RCC 7860 (cell line): ENCODE data around the gene SEMA5B.

Experiments used
- DNase-seq: peaks from one replicate; pipeline ENCODE4 v3.0.0-alpha.2; 2015; ENCODE audit warnings: low spot score
- FAIRE-seq: peaks from 2 replicates; lab custom pipeline; 2012; peaks lifted over from hg19 to GRCh38; lab: Jason Lieb, UNC

Gene SEMA5B

DNA sequence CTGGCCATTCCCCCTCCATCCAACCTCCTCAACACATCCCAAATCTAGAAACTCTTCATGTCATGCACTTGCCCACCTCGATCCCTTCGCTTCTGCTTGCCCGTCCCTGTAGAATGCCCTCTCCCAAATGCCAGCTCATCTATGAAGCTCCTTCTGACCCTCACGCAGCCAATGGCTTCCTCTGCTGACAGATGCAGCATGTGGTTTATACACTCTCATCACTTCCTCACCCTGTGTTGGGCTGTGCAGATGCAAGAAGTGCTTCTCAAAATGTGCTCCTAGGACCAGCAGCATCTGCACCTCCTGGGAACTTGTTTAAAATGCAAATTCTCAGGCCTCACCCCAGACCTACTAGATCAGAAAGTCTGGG lies 51.7 kb downstream of the SEMA5B start:
- FAIRE-seq (no peak), DNase-seq (peak; percentile 38)

DNA sequence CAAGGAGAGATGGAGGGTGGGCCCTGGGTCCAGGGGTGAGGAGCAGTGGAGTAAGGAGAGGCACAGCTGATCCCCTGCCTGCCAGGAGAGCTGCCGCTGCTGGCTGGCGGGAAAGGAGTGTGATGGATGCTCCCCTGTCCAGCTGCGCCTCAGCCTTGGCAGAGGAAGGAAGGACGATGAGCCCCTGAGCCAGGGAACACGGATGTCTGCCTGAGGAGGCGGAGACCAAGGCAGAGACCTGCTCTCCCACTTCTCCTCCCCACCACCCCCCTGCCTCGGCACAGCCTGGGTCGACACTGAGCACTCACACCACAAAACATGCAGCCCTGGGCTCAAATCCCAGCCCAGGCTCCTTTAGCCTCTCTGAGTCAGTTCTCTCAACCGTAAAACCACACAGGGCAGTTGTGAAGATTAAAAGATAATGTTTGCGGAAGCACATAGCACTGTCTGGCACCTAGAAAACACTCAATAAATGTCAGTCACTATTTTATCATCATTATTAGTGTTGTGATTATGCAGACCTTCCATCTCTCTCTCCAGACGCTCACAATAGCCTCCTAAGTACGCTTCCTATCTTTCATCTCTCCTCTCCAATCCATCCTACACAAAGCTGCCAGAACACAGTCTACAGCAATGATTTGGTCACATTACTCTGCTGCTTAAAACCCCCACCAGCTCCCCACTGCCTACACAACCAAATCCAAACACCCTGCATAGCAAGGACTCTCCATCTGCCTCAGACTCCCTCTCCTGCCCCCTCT lies 52.2 kb downstream of the SEMA5B start:
- peak; percentile 97 for FAIRE-seq
- DNase-seq, result peak; percentile 84

DNA sequence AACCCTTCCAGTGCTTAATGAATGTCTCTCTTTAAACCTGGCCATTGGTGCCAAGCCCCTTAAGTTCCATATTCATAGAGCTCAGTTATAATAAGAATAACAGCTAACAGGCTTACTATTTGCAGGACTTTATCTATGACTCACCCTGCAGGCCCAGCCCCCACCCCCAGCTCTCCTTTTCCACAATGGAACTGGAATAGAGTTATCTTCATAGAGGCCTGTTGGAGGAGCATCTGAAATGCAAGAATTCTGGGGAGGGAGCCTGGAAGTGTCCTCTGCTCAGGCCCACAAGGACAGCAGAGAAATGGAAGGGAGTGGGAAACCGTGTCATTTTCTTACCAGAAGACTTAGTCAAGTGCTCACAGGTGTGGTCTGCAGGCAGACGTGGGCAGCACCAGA lies 52.8 kb downstream of the SEMA5B start:
- peak; percentile 69 for FAIRE-seq
- no peak for DNase-seq

DNA sequence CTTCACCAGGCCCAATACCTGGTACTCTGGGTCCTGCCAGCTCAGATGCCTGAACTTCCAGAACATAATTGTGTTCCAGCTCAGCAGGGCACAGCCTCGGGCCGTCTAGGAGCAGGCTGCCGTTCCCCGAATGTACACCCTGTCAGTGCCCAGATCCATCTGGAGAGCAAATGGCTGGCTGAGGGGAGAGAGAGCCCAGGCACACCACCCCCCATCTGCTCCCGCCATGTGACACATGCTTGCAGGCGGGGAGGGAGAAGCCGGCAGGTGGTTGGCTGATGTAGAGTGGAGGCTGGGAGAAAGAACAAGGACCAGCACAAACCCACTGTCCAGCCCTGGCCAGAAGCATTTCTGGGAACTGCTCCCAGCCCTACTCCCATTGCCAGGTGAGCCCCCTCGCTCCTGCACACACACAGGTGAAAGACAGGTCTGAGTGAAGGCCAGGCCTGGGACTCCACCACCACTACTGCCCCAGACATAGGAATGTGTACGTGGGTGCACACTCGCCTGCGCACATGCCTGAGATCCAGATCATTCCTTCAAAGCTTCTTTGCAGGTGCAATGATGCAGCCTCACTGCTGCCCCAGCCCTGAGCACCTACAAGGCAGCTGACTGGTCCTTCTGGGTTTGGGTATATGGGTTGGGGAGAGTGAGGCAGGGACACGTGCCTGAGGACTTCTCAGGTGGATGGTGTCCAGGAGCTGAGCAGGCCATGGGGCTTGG lies 53.5 kb downstream of the SEMA5B start:
- no peak for FAIRE-seq
- no peak for DNase-seq

DNA sequence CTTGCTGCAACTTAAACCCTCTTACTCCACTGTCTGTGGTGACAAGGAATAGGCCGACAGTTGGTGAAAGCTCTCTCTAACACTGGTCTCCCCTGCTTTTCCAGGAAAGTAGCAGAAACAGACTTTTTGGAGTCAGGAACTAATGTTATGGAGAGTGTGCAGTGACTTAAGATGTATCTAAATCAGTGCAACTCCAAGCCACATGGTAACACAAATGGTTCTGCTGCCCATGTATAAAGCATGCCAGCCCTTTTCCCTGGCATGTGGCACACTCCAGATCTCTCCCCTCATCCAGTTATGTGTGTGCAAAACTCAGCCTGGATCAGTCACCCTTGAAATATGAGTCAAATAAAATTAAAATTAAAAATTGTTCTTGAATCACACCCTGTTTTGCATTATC lies 55.4 kb downstream of the SEMA5B start:
- no peak for DNase-seq
- no peak for FAIRE-seq

DNA sequence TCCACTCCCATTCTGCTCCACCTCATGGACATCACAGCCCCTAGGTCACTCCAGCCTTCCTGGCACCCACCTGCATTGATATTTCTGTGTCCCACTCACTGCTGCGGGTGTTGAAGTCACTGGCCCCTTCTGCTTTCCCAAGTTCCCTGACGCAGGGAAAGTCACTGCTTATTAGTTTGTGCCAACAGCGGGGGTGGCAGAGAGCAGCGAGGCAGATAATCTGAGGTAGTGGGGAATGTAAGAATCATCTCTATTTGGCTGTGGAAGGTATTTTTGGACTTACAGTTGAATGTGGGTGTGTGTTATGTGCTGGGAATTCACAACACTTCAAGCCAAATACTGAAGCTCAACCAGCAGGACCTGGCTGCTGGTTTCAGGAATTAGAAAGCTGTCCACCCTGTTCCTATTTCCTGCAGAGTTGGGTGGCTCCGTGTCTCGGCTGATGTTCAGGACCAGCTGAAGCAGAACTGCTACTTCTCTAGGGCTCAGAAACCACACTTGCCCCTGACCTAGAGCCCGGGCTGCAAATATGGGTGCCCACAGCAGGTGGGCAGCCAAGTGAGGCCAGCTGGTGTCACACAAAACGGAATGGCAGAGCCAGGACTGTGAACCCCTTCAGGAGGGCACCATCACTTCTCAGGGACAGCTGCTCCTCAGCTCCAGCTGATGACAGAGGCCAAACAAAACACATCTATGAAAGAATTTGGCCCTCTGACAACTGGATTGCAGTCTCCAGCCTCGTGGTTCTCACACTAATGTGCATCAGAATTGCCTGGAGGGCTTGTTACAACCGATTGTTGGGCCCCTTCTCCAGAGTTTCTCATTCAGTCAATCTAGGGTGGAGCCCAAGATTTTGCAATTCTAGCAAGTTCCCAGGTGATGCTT lies 57.7 kb downstream of the SEMA5B start:
- FAIRE-seq, result peak; percentile 92
- peak; percentile 69 for DNase-seq

DNA sequence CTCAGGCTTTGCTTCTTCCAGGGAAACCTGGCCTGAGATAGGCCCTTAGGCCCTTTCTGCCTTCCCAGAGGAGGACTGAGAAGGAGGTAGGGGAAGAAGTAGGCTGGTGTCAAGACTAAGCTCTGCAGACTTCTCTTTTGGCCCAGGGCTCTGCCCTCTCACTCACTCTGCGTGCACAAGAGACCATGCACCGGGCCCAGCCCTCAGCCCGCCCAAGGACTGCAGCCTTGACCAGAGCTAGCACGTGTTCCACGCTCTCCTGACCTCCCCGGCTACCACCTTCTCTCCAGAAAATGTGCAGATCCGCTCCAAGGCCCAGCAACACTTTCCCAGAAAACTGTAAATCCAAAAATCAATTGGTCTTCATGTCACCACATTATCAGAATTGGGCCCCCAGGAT lies 59.8 kb downstream of the SEMA5B start:
- FAIRE-seq (no peak), DNase-seq (no peak)

DNA sequence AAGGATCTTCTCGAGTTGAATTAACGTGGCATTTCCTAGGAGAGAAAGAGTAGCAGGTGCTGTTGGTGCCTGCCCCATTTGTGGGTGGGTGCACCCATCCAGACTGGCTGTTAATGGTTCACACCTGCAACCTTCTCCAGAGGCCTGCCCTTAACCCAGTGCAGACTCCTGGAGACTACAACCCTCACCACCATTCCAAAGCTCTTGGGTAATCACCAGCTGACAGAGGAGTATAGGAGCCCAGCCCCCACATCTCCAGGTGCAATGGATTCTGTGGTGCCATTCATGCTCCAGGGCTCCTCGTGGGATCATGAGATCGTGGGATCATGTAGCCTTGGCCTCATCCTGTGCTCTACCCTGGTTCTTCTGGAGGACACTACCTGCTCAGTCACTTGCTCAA lies 60.2 kb downstream of the SEMA5B start:
- DNase-seq, result no peak
- no peak for FAIRE-seq

DNA sequence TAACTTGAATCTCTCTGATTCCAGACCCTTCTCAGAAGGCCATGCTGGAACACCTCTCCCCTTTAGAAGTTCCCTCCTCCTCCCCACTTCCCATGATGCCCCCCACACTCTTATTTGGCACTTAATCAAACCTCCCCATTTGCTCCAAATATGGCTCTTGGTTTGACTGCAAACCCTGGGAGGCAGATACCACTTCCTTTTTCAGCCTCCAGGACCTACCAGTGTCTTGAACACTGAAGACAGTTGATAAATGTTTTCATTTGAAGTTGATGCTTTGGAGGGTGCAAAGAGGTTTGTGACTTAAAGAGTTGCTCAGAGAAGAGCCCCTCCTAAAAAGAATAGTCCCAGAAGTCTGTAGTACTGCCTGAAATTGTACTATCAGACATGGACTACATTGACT lies 61.5 kb downstream of the SEMA5B start:
- DNase-seq (no peak), FAIRE-seq (no peak)

DNA sequence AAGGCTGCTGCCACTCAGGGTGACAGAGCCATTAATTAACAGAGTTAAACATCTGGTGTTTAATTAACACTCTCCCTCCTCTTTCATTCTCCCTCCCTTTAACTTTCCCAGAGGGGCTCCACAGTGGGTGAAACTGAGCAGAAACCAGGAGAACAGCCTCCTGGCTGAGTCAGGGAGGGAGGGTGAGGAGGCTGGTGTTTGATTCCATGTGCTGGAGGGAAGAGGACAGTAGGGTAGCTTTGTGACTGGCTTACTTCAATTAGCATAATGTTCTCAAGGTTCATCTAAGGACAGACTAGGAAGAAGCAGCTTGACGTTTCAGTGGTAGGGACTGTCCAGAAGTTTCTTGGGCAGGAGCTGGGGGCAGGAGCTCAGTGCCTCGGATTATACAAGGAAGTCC lies 62.8 kb downstream of the SEMA5B start:
- FAIRE-seq (no peak), DNase-seq (no peak)

DNA sequence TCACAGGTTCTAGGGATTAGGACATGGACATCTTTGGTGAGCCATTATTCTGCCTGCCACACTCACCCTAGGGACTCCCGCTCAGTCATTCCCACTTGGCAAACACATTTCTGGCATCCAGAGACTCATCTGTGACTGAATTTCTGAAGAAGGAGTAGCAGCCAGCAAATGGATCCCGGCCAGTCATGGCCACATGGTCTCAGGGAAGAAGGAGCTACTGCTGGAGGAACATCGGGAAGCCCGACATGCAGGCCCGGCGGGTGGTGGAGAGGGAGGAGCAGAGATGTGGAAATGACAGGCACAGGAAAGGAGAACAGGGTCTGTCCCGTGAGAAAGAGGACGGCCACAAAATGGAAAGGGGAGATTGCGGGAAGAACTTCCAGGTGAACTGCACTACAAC lies 65.4 kb downstream of the SEMA5B start:
- DNase-seq (no peak), FAIRE-seq (no peak)

DNA sequence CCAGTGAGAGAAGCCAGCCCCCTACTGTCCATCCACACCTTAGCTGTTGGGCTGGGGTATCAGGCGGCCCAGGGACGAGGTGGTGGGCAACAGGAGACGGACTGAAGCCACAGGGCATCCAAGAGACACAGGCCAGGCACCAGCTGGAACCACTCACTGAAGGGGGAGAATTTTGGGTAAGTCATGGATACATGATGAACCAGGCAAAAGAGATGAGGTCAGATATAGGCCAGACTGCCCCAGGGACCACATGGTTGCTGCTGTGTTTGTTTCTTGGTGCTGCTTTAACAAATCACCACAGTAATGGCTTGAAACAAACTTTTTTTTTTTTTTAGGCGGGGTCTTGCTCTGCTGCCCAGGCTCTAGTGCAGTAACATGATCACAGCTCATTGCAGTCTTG lies 66.4 kb downstream of the SEMA5B start:
- FAIRE-seq, result no peak
- DNase-seq, result no peak

DNA sequence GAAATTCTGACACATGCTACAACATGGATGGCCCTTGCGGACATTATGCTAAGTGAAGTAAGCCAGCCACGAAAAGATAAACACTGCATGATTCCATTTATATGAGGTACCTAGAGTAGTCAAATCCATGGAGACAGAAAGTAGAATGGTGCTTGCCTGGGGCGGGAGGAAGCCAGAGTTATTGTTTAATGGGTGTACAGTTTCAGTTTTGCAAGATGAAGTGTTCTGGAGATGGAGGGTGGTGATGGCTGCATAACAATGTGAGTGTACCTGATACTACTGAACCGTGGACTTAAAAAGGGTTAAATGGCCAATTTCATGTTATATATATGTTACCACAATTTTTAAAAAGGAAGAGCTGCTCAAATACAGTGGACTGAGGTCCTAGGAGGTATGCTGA lies 66.9 kb downstream of the SEMA5B start:
- FAIRE-seq (no peak), DNase-seq (no peak)

DNA sequence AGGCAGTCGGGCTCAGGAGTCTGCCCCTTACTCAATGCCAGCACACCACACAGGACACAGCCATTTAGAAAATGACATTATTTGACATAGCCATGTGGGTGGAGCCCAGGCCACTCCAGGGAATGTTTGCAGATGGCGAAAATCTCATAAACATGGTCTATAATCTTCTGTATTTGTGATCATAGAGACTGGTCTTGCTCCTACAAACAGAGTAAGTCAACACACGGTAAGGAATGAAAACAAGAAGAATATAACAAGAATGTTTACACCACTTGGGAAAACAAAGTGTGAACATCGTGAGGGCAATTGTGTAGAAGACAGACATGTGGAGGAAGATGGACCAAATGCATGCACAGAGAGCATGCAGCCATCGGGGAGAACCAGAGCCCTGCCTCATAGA lies 68.2 kb downstream of the SEMA5B start:
- FAIRE-seq, result no peak
- DNase-seq, result no peak

DNA sequence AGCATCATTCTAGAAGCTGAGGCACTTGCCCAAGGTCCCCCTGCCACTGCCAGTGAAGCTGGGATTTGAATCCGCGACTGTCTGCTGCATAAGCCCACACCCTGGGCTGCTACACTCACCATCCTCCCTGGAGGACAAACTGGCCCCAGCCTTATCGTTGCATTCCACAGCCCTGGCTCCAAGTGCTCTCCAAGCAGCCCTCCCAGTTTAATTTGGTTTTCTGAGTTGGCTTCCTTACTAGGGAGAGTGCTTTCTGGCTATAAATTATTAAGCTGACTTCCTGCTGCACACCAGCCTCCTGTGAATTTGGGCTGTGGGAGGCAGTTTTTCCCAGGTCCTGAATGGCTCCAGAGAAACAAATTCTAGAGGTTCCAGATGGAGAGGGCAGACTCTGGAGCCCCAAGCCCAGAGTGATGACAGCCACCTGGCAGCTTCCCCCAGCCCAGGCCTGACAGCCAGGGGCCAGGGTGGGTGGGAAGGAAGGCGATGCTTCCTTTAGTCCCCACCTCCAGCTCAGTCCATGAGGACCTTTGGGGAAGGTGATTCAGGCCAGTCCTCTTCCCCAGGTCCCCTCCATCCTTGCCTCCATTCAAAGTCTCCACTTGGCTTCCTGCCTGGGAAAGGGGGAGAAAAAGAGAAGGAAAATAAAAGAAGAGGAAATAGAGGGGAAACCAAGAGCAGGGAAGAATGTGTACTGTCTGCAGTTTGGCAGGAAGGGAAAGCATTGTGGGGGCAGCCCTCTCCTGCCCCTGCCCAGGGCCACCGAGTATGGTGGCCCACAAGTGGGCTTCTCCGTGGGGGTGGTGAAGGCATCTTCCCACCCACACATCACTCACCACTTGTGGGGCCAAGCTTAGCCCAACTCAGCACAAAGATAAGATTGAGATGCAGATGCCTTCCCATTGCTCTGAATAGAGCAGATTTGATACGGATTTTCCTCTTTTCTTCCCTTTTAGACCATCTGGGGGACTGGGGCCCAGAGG lies 69.6 kb downstream of the SEMA5B start:
- DNase-seq (peak; percentile 50), FAIRE-seq (peak; percentile 87)

DNA sequence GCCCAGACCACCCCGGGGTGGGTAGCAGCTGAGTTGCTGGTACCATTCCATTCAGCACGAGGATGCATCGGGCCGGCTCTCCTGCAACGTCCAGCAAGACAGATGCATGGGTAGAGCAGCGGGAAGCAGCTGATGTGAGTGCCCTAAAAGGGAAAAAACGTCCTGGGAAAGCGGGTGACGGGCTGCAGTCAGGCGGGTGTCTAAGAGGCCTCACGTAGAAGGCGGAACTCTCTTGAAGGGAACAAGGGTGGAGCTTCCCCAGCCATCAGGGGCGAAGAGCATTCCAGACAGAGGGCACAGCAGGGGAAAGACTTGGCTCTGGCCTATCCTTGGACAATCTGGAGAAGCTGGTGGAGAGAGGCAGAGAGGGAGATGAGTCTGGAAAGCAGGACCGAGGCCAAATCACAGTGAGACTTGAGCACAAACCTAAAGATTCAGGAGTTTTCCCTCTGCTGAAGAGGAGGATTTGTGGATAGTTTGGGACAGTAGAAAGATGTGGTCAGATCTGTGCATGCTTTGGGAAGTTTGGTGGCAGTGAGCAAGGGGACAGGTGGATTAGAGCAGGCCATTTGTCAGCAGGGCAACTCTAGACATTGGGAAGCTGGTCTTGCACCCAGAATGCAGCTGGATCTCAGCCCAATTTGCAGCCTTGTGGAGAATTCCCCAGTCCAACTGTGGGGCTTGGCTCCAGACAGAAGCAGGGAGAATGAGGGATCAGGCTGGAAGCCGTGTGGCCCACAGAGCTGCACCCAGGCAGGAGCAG lies 70.7 kb downstream of the SEMA5B start:
- FAIRE-seq (no peak), DNase-seq (no peak)

DNA sequence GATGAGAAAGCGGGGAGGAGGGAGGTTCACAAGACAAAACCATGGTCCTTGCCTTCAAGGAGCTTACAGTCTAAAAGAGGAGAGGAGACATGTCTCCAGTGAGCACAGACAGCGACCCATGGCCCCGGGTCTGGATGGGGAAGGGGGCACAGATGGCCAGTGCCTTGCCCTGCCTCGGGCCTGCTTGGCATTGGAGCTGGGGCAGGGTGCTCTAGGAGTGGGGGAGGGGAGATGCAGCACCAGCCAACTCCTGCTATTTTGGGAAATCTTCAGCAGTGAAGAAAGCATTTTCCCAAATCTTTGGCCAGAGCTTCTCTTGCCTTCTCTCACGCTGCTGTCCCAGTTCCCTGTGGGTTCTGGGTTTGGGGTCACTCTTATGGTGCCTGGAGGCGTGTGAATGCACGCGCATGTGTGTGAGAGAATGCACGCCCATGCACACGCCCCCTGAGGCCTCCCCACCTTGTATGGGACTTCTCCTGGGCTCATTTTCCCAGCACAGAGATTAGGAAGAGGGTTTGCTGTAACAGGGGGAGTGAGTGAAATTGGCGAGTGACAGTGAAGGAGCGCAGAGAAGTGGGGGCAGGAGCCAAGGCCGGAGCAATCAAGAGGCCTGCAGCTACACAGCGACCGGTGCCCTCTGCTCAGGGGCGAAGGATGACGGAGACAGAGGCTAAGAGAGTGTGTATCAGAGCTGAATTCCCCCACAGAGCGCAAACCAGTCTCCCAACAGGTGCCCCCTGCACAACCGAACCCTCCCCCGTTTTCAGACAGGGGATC lies 71.5 kb downstream of the SEMA5B start:
- no peak for DNase-seq
- FAIRE-seq, result no peak

DNA sequence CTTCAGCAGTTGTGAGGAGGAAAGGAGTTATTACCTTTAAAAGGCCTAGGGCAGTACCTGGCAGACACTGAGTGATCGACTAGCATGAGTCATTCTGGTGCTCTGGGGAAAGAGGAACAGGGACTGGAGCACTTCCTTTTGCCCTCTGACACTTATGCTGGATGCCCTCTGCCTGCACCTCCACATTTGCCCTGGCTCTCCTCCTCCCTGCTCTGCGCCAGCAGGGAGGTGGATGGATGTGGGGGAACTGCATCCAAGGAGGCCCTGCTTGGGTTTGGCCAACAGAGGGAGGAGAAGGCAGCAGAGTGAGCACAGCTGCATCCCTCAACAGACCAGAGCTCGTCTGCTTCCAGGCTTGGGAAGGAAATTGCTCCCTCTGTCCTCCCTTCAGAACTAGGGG lies 75.0 kb downstream of the SEMA5B start:
- peak; percentile 44 for DNase-seq

DNA sequence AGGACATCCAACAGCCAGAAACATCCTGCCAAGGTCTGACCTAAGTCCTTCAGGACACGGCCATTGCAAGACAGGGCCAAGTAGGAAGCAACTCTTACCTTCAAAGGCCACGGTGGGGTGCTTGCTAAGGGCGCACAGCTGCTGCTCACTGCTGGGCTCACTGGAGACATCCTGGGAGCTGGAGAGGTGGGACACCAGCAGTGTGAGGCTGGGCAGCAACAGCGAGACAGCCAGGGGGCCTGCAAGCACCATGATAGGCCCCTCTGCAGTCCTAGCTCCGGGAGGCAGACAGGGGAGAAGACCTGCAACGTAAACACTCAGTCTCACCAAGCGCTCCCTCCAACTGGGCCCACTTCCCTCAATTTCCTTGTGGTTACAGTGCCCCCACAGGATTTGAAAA lies 79.2 kb downstream of the SEMA5B start:
- FAIRE-seq, result no peak

More for the DNA sequence above, 75.0 kb downstream of the SEMA5B start:
- FAIRE-seq, result peak; percentile 48

More for the DNA sequence above, 79.2 kb downstream of the SEMA5B start:
- DNase-seq, result no peak
